Measurements from ENCODE around the gene KRT16.

DNA sequence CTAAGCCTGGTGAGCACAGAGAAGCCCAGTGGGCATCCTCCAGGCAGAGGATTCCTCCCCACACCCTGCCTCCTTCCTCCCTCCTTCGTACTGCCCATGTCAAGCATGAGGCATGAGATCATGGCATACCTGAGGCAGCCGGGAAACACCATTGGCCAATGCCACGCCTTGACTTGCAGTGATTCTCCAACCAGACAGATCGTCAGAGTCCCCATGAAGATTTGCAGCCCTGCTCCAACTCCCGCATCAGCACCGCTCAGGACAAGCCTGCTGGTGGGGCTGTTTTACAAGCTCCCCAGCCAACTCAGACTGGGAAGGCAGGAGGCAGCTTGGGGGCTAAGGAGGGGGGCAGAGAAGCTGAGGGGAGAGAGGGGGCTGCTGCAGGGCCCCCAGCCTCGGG is 2.9 kb upstream of the KRT16 start:
- TF ChIP-seq SRF (IDR thresholded peaks at IDR 0.05; ENCODE audit: low read depth in 2 of 2, low read length in 2 of 2) = no peak
- TF ChIP-seq POLR2AphosphoS5 (IDR thresholded peaks at IDR 0.05; ENCODE audit: low read length) = no peak
- no peak for TF ChIP-seq SREBF2 (IDR thresholded peaks at IDR 0.05; ENCODE audit: low read length)
- TF ChIP-seq IRF4 (IDR thresholded peaks at IDR 0.05; ENCODE audit: low read depth, low read length) = no peak
- no peak for TF ChIP-seq RAD51 (IDR thresholded peaks at IDR 0.05)
- TF ChIP-seq, protein P1, sequence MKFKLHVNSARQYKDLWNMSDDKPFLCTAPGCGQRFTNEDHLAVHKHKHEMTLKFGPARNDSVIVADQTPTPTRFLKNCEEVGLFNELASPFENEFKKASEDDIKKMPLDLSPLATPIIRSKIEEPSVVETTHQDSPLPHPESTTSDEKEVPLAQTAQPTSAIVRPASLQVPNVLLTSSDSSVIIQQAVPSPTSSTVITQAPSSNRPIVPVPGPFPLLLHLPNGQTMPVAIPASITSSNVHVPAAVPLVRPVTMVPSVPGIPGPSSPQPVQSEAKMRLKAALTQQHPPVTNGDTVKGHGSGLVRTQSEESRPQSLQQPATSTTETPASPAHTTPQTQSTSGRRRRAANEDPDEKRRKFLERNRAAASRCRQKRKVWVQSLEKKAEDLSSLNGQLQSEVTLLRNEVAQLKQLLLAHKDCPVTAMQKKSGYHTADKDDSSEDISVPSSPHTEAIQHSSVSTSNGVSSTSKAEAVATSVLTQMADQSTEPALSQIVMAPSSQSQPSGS (IDR thresholded peaks at IDR 0.05; ENCODE audit: low read length) = no peak
- no peak for TF ChIP-seq DPF2 (IDR thresholded peaks at IDR 0.05)
- TF ChIP-seq, protein P2, sequence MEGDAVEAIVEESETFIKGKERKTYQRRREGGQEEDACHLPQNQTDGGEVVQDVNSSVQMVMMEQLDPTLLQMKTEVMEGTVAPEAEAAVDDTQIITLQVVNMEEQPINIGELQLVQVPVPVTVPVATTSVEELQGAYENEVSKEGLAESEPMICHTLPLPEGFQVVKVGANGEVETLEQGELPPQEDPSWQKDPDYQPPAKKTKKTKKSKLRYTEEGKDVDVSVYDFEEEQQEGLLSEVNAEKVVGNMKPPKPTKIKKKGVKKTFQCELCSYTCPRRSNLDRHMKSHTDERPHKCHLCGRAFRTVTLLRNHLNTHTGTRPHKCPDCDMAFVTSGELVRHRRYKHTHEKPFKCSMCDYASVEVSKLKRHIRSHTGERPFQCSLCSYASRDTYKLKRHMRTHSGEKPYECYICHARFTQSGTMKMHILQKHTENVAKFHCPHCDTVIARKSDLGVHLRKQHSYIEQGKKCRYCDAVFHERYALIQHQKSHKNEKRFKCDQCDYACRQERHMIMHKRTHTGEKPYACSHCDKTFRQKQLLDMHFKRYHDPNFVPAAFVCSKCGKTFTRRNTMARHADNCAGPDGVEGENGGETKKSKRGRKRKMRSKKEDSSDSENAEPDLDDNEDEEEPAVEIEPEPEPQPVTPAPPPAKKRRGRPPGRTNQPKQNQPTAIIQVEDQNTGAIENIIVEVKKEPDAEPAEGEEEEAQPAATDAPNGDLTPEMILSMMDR (IDR thresholded peaks at IDR 0.05 in 2 of 3, conservative IDR thresholded peaks at IDR 0.05 in 1 of 3; ENCODE audit: control insufficient read depth in 2 of 3, extremely low read depth in 1 of 3, insufficient read depth in 1 of 3, low read depth in 3 of 3, low read length in 3 of 3) = no peak
